ENCODE data around the gene CNKSR2.
"Not testable (repeated sequence)": the region's sequence is repeated elsewhere in the genome, so short reads cannot be mapped to it uniquely, and the experiment has no call there.

The CNKSR2 gene

GRCh38 chrX:21457718-21458117 is 83.5 kb downstream of the CNKSR2 start:
- DNase-seq = no peak

GRCh38 chrX:21469071-21469470 is 94.9 kb downstream of the CNKSR2 start:
- no peak for DNase-seq

GRCh38 chrX:21476909-21477308 is 102.7 kb downstream of the CNKSR2 start:
- DNase-seq = no peak

GRCh38 chrX:21479695-21480270 is 105.6 kb downstream of the CNKSR2 start:
- DNase-seq = no peak

- no peak for DNase-seq
Measured at GRCh38 chrX:21481761-21482160, 107.5 kb downstream of the CNKSR2 start.

GRCh38 chrX:21484051-21484450 is 109.8 kb downstream of the CNKSR2 start:
- DNase-seq = not testable (repeated sequence)

GRCh38 chrX:21487832-21488231 is 113.6 kb downstream of the CNKSR2 start:
- DNase-seq = no peak

- no peak for DNase-seq
Measured at GRCh38 chrX:21490341-21490740, 116.1 kb downstream of the CNKSR2 start.

GRCh38 chrX:21493226-21493830 is 119.1 kb downstream of the CNKSR2 start:
- DNase-seq = no peak

- no peak for DNase-seq
Measured at GRCh38 chrX:21503593-21503992, 129.4 kb downstream of the CNKSR2 start.

GRCh38 chrX:21509912-21510311 is 135.7 kb downstream of the CNKSR2 start:
- DNase-seq = no peak

- no peak for DNase-seq
Measured at GRCh38 chrX:21524008-21524407, 149.8 kb downstream of the CNKSR2 start.

- DNase-seq = no peak
Measured at GRCh38 chrX:21528076-21528475, 153.9 kb downstream of the CNKSR2 start.

- no peak for DNase-seq
Measured at GRCh38 chrX:21529771-21530170, 155.6 kb downstream of the CNKSR2 start.

GRCh38 chrX:21544642-21545041 is 170.4 kb downstream of the CNKSR2 start:
- DNase-seq = not testable (repeated sequence)

GRCh38 chrX:21559417-21559816 is 185.2 kb downstream of the CNKSR2 start:
- DNase-seq = no peak

- DNase-seq = no peak
Measured at GRCh38 chrX:21565025-21565424, 190.8 kb downstream of the CNKSR2 start.

- DNase-seq = no peak
Measured at GRCh38 chrX:21574793-21575192, 200.6 kb downstream of the CNKSR2 start.

- DNase-seq = no peak
Measured at GRCh38 chrX:21581479-21581878, 207.3 kb downstream of the CNKSR2 start.

- DNase-seq = no peak
Measured at GRCh38 chrX:21586001-21586400, 211.8 kb downstream of the CNKSR2 start.

- no peak for DNase-seq
Measured at GRCh38 chrX:21590012-21590776, 216.0 kb downstream of the CNKSR2 start.

- DNase-seq = no peak
Measured at GRCh38 chrX:21606002-21606401, 231.8 kb downstream of the CNKSR2 start.

- DNase-seq = no peak
Measured at GRCh38 chrX:21610168-21610567, 235.9 kb downstream of the CNKSR2 start.

- DNase-seq = no peak
Measured at GRCh38 chrX:21612154-21612553, 237.9 kb downstream of the CNKSR2 start.
